ENCODE measurements around the gene PIK3AP1.
"Not testable (repeated sequence)": the region's sequence is repeated elsewhere in the genome, so short reads cannot be mapped to it uniquely, and the experiment has no call there.

The PIK3AP1 gene

GRCh38 chr10:96696845-96697425, 23.4 kb downstream of the PIK3AP1 start:
- DNase-seq (no peak), ATAC-seq (no peak)

GRCh38 chr10:96695975-96696634, 24.2 kb downstream of the PIK3AP1 start:
- DNase-seq, result no peak
- ATAC-seq, result peak; percentile 21

GRCh38 chr10:96695366-96695765, 24.9 kb downstream of the PIK3AP1 start:
- DNase-seq (no peak), ATAC-seq (peak; percentile 53)

GRCh38 chr10:96693431-96693830, 26.9 kb downstream of the PIK3AP1 start:
- no peak for DNase-seq

DNA sequence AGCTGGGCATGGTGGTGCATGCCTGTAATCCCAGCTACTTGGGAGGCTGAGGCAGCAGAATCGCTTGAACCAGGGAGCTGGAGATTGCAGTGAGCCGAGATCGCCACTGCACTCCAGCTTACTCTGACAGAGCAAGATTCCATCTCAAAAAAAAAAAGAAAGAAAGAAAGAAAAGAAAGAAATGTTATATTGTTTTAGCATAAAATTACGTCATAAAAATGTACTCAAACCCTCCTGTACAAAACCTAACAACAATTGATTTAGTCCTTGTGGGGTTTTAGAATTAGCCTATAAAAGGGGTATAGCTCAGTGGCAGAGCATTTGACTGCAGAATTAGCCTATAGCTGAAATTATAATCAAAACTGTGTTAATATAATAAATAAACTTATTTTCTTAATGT, 27.9 kb downstream of the PIK3AP1 start:
- DNase-seq, result no peak
- ATAC-seq, result no peak

More at GRCh38 chr10:96693431-96693830, 26.9 kb downstream of the PIK3AP1 start:
- ATAC-seq, result no peak

DNA sequence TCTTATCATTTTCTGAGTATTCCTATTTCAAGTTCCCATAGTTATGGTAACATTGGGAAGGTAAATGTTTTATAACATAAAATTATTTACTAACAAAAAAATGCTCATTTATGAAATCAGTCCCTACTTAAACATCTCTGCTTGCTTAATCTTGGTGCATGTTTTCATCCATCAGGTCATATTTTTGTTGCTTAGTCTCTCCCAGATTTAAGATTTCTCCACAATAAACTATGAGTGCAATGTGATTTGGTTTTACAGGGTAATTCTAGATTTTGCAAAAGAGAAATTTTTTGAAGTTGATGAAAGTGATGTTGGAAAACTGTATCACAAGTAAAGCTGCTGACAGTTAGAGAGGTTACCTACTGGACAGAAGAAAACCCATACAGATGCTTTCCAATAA, 28.6 kb downstream of the PIK3AP1 start:
- DNase-seq (no peak), ATAC-seq (no peak)

DNA sequence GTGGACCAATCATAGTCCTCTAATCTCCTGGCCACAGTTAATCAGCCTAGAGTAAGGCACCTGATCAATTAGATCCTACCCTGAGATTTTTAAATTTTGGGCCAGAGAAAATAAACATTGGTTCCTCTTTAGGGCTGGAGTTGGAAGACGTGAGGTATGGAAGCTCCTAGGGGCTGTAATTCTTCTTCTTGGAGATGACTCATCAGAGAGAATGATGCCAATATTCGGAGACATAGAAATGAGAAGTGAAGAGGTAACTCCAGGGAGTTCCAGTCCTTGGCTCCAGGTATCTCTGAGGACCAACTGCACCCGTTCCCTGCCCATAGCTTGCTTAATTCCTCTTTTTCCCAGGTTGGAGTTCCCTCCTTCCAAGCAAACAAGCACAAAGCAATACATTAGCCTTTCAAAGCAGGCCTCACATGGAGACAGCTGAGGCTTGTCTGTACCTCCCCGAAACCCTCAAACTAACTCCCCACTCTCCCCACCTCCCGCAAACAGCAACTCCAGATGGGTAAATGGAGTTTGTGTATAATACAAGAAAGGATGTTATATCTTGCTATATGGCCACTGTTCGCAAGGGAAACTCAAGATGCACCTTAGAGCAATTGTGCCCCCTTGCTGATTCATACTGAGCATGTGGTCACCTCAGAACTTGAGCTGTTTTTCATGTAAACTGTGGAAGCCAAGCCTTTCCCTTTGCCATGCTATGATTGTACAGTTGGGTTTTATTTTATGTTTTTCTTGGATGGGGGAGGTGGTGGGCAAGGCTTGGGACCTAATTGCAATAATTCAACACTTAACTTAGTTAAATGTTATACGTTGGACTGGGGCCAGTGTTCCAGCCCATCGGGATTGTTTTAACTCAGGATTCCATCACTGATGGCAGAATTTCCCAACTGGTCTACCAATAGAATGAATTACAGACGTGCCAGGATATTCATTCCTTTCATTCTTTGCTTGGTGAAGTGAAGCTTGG, 29.3 kb downstream of the PIK3AP1 start:
- ATAC-seq (peak; percentile 55), DNase-seq (no peak)

DNA sequence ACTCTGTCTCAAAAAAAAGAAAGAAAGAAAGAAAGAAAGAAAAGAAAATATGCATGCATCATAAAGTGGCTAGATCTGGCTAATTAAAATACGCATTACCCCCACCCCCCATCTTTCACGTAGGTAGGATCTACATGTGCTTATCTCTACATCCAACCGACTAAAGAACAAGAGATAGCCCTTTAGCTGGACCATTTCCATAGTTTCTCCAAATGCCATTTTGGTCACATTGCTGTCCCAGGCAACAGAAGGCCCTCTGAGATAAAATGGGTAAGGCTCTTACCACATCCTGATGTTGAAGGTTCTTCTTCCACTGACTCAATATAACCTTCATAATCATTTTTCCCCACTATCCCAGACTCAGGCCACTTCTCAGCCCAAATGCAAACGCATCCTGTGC, 31.5 kb downstream of the PIK3AP1 start:
- DNase-seq, result no peak
- no peak for ATAC-seq

DNA sequence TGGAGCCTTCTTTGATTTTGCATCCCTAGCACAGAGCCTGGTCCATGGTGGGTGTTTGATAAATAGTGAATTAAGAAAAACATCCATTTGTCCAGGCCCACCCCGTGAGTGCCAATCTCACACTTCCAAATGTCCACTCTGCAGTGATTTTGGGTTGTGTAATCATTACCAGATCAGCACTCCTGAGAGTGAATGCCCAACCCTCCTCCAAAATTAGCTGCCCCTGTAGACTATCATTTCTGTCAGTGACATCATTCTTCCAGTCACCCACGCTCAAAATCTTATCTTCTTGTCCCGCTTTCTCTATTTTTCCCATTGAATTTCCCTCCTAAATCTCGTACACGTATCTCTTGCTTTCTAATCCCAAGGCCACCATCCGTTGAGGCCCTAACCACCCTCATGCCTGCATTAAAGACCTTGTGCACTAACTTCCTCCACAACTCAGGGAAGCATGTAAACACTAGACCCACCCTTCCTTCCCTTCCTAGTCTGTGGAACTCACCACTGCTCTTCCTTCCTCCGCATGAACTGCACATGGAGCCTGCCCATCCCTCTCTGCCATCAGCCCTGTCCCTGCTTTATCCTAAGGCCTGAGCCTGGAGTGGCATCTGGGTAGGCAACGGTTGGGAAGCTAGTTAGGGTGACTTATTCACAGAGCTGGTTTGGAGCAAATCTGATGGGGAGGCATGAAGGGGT, 32.8 kb downstream of the PIK3AP1 start:
- ATAC-seq, result no peak
- no peak for DNase-seq

- no peak for DNase-seq
- ATAC-seq, result no peak
These were observed 33.8 kb downstream of the PIK3AP1 start for GRCh38 chr10:96686514-96686913.

- ATAC-seq (no peak), DNase-seq (no peak)
These were observed 35.0 kb downstream of the PIK3AP1 start for GRCh38 chr10:96685306-96685705.

- no peak for ATAC-seq
- no peak for DNase-seq
These were observed 35.5 kb downstream of the PIK3AP1 start for GRCh38 chr10:96684826-96685225.

DNA sequence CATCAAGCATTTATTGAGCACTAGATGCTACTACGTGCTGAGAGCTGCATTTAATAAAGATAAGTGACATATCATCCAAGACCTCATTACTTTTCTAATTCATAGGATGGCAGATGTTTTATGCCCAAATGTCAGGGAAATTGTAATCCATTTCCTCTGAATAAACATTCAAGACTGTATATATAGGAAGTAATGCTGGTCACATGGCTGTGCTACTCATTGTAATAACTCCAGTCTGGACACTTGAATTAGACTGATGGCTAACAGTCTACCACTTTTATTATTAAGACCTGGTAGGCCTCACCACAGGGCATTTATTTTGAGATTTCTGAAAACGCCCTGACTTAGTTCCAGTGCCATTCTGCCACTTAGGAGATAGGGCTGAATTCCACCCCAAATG, 36.6 kb downstream of the PIK3AP1 start:
- no peak for ATAC-seq
- no peak for DNase-seq

GRCh38 chr10:96683065-96683464, 37.2 kb downstream of the PIK3AP1 start:
- no peak for DNase-seq
- ATAC-seq, result no peak

- ATAC-seq (no peak), DNase-seq (no peak)
These were observed 38.8 kb downstream of the PIK3AP1 start for GRCh38 chr10:96681524-96681923.

- not testable (repeated sequence) for ATAC-seq, DNase-seq
These were observed 39.9 kb downstream of the PIK3AP1 start for GRCh38 chr10:96680463-96680862.

DNA sequence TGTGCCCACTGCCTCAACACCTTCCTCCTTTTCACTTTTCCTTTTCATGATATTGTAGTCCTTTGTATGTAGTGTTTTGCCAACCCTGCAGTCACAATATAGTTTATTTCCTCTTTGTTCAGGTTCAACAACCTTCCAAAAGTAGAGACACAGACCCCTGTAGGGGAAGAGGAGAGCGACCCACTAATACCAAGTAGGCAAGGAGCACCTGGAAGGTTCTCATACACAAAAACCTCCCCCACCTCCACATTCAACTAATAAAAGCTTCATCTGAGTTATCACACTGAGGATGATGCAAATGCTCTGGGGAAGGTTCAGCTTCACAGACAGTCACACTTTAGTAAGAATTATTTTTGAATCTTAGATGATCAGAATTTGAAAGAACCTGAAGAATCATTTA, 41.6 kb downstream of the PIK3AP1 start:
- DNase-seq (no peak), ATAC-seq (no peak)

- no peak for DNase-seq
- ATAC-seq, result no peak
These were observed 43.8 kb downstream of the PIK3AP1 start for GRCh38 chr10:96676272-96677112.

DNA sequence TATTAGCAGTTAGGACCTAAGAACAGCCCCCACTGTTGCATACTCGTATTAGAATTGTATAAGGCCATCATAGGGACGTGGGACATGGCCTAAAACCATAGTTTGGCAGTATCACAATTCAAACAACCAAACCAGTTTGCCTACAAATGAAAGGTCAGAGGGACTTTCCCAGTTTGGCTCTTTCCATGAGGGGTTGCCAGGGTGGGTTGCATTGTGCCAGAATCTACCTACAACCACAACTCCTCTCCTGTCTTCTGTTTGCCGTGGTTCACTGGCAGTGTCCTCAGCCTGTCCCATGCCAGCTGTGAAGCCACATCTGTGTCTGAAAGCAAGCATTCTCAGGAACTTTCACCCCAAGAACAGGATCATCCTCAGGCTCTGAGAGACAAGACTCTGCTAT, 44.5 kb downstream of the PIK3AP1 start:
- DNase-seq (no peak), ATAC-seq (no peak)

- ATAC-seq (no peak), DNase-seq (no peak)
These were observed 46.8 kb downstream of the PIK3AP1 start for GRCh38 chr10:96673318-96674099.

Measured in stimulated activated naive CD8-positive, alpha-beta T cell treated with anti-CD3 and anti-CD28 coated beads, Interleukin-15, Interleukin-2, amounts not matched to agents 100 U/mL and 50 U/mL, for 24 hours (primary cell).